Activated gamma-delta T cell treated with anti-CD3 and anti-CD28 coated beads, Interleukin-2, amount 50 U/mL, for 16 hours (primary cell): ENCODE data around the gene AKT1.
"Not testable (repeated sequence)": the region's sequence is repeated elsewhere in the genome, so short reads cannot be mapped to it uniquely, and the experiment has no call there.

Experiments used
- DNase-seq: peaks from one replicate; pipeline ENCODE4 v3.0.0-alpha.2; 2020; ENCODE audit warnings: low read depth

AKT1 gene

DNA sequence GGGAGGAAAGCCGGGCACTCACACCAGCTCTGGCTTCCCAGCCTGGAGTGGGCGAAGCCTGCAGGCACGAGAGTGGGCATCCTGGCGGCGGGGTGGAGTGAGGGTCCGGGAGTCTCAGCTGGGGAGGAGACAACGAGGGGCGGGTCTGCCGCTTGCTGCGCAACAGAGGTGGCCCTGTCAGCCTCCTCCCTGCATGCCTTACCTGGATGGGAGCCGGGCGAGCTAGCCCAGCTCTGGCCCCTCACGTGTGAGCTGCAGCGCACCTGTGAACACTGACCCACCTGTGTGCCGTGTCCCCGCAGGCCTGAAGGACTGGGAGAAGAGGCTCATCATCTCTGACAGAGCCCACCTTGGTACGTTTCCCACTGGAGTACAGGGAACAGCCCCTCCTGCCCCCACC, 56.5 kb downstream of the AKT1 start:
- DNase-seq: no peak

DNA sequence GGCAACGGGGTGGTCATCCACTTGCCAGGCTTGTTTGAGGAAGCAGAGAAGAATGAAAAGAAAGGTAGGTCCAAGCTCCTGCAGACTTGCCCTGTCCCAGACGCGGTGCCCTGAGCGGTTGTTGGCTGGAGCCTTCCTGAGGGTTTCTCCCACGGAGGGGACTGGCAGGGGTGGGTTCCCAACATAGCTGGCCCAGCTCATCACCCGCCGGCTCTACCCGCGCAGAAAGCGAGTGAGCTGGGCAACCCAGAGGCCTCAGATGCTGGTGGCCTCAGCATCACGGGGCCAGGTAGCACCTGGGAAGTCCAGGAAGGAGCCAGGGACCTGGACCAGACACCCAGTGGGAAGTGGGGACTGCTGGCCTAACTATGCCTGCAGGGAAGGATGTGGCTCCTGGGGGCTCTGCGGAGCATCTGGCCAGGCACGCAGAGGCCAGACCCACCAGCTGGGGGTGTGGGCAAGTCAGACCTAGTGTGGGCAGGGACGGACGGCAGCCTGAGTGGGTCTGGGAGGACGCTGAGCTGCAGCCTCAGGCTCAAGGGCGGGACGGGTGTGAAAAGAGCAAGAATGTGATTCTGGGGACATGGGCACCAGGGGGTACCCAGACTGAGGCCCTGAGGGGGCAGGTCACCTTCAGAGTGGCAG, 57.1 kb downstream of the AKT1 start:
- DNase-seq: no peak

DNA sequence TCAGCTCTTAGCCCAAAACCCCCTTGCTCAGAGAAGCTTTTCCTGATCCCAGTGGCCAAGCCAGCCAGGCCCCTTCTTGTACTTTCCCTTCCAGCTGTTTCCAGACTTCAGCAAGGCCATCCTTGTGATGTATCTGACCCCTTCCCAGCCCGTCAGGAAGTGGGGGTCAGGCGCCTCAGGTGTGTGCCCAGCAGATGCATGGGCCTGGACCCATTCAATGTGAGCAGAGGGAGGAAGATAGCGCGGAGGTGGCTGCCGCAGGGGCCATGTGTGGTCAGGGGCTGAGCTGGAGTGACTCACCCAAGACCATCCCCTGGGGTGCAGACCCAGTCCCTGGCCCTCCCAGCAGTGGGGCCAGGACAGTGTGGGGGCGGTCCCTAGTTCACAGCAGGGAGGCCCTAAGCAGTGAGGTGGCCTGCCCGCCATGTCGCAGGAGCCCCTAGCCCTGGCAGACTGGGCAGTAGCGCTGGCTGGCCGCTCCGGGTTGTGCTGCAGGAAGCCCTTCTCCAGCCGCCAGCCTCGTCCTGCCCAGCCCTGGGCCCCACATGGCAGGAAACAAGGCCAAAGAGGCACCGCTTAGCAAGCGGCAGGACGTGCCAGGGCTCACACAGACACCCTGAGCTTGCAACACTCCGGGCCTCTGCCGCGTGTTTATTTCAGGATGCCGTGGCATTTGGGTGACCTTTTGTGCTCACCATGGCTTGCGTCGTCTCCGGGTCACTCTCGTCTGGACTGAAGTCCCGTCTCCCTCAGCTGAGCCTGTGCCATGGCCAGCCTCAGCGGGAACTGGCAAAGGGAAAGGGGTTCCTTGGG, 59.5 kb downstream of the AKT1 start:
- DNase-seq: no peak

DNA sequence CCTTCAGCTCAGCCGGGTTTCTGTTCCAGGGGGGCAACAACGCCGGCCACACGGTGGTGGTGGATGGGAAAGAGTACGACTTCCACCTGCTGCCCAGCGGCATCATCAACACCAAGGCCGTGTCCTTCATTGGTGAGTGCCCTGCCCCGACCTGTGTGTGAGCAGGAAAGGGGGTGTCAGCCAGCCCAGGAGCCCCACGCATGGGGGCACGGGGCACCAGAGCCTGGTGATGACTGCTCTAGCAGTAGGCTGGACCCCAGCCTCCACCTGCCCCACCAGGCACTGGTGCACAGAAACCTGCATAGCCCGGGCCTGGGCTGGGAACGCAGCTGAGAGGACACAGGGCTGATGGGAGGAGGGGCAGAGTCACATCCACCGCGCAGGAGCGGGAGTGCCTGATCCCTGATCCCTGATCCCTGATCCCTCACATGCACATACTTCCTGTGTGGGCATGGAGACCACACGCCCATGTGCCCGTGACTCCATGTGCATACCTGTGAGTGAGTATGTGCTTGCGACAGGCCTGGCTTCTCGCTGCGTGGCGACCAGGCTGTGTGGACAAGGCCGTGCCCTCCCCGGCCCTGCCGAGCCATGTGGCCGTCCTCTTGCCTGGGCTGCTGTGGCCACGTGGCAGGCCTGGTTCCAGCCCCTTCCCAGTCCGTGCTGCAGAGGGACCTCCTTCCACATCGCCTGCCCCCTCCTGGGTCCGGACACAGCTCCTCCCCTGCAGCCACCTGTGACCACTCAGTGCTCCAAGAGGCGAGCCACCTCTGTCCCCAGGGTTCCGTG, 60.4 kb downstream of the AKT1 start:
- DNase-seq: no peak

DNA sequence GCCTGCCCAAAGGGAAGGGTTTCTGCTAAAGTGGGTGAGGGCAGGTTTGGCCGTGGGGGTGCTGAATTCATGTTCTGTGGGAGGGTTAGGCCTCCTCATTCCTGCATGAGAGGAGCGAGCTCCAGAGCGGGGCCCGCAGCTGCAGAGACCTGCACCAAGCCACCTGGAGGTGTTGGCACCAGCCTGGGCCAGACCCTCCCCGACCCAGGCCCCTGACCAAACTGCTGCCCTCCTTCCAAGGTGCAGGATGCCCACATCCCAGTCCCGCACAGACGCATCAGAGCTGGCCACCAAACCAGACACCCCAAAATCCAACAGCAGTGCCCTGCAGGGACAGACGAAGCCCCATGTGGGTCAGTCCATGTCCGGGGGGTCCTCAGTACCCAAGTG, 61.0 kb downstream of the AKT1 start:
- DNase-seq: no peak

DNA sequence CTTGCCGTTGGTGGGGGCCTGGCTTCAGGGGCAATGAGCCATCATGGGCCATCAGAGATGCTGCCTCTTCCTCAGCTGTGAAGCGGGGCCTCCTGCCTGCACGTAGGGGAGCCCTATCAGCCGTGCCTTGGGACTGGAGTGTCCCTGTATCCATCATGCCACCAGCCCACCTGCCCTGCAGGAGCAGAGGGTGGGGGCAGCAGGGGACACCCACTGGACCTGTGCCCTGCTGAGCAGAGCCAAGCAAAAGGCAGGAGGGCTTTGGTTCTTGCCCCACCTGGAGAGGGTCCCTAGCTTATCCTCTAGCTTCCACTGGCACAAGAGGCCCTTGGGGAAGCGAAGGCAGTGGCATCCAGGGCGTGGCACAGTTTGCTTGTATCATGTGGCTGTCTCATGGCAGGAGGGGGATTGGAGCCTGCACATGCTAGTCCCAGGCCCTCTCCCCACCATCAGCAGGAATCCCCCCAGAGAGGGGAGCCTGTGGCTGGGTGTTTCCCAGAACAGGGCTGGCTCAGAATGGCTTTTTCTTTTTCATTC, 61.4 kb downstream of the AKT1 start:
- no peak for DNase-seq

DNA sequence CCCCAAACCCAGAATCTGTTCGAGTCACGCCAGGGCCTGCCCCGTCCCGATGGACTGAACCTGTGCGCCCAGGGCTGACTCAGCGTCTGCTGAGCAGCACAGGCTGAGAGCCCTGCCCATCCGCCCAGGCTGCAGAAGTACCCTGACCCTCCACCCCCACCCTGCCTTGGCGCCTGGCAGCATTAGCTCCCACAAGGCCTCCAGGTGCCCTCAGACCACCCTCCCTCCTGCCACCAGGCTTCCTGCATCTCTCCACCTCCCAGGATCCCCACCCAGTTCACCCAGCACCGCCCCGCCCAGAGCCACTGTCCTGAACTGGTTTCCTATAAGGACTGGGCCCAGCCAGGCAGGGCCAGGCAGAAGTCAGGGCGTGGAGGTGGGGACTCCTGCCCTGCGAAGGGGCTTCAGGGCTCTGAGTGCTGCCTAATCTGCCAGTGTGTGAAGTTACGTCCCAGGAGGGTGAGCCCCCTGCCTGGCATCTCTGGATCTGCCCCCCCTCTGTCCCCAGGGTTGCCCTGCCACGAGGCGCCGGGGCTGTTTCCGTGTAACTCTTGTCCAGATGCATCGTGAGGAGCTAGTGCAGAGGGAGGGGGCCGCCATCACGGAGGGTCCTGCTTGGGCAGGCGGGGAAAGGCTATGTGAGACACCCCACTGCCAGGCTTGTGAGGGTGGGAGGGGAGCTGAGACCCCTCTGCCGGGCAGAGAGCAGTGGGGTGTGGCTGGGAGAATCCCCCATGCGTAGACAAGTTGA, 62.4 kb downstream of the AKT1 start:
- no peak for DNase-seq

DNA sequence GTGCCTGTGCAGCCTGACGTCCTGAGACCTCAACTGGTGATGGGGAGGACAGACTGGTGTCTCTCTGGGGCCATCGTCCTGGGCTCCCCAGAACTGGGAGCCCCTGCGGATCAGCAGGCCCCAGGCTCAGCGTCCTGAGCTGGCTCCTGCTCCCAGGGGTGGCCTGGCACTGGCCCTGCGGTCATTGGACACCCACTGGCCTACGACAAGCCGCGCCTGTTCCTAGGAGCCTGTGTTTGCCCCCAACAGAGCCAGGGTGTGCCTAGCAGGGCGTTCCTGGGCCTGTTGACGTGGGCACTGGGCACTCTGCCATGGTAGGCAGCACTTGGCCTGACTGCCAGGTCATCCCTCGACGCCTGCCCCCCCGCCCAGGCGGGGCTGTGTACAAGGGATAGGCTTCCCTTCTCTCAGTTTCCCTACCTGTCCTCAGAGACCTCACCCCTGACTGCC, 63.2 kb downstream of the AKT1 start:
- DNase-seq: no peak

DNA sequence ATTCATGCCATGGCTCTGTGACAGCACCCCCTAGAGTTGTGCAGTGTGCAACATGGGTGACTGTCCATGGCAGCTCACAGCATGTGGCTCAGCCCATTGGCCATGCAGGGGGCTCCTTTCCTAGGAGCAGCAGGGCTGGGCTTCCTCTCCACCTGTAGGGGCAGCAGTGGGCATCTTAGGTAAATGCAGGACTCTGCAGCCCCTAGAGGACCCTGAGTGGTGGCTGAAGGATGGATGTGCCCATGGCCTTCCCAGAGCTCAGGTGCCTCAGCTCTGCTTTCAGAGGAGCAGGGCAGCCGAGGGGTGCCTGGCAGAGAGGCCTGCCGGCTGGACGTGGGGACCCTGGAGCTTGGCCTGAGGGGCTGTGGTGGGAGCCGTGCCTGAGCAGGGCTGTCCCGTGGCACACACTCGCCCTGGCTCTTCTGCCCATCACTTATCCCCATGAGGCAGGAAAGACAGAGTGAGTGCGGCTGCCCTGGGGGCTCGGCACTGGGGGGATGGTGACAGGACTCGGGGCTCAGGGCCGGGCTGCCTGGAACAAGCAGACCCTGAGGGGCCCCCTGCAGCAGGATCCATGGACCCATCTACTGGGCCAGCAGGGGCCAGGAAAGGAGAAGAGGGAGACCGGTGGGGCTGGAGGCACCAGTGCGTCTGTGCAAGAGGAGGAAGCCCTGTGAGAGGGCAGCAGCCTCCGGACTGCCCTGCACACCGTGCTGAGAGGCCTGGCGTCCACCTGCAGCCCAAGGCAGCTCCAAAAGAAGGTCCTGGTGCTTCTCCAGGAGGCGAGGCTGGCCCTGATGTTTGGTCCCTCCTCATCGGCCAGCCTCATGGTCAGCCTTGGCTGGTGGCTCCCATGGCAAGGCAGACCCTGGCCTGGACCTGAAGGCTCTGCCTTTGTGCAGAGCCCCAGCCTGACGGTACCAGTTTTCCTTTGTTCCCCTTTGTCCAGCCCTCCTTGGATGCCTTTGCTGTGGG, 63.9 kb downstream of the AKT1 start:
- DNase-seq: no peak

DNA sequence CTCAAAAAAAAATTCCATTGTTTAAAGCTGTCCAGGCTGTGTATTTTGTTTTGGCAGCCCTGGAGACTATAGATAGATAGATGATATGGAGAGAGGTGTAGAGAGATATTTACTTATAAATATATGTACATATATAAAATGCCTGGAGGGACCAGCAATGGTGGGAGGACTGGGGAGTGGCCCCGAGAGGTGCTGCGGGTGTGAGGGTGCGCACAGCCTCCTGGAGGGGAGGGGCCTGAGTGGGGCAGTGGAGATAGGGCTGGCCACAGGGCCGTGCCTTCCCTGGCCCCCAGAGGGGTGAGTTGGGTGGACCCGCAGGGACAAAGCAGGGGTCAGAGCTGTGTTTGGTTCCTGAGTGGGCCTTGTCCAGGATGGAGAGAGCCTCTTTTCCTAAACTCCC, 65.1 kb downstream of the AKT1 start:
- DNase-seq: no peak

DNA sequence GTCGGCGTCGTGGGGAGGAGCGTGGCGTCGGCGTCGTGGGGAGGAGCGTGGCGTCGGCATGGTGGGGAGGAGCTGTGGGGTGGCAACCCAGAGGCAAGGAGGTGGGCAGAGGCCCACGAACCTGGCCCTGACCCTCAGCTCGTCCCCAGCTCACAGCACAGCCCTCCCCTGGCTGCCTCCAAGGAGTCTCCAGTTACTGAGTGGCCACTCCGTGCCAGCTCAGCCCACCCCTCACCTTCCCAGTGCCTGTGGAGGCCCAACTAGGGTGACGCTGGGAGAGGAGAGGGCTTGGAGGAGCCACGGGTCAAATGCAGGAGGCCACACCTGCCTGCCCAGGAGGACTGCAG, 65.7 kb downstream of the AKT1 start:
- no peak for DNase-seq

DNA sequence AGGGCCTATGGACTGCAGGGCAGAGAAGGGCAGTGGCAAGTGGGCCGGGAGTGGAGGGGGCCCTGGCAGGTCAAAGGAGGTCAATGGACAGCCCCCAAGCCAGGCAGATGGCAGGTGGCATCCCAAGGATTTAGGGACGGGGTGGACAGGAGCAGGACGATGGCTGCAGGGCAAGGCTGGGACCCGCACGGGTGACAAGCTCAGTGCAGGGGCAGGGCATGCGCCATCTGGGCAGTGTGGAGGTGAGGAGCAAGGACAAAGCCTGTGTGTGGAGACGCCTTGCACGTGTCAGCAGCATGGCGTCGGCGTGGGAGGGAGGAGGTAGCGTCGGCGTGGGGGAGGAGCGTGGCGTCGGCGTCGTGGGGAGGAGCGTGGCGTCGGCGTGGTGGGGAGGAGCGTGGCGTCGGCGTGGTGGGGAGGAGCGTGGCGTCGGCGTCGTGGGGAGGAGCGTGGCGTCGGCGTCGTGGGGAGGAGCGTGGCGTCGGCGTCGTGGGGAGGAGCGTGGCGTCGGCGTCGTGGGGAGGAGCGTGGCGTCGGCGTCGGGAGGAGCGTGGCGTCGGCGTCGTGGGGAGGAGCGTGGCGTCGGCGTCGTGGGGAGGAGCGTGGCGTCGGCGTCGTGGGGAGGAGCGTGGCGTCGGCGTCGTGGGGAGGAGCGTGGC, 66.2 kb downstream of the AKT1 start:
- not testable (repeated sequence) for DNase-seq

DNA sequence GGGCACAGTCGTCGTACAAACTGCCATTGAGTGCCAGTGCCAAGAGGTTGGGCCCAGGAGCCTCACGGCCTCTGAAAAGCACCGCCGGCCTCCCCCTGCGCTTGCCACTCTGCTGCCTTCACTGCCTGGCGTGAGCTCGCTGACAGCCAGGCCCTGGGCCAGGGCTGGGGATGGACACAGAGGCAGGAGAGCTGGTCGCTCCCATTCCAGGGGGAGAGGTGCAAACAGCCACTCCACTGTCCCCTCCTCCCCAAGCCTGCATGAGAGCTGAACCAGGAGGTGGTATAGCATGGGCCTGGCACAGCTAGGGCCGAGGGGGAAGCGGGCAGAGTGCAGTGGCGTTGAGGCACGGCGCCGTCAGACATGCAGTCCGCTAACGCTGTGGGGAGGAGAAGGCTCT, 66.9 kb downstream of the AKT1 start:
- DNase-seq: no peak

DNA sequence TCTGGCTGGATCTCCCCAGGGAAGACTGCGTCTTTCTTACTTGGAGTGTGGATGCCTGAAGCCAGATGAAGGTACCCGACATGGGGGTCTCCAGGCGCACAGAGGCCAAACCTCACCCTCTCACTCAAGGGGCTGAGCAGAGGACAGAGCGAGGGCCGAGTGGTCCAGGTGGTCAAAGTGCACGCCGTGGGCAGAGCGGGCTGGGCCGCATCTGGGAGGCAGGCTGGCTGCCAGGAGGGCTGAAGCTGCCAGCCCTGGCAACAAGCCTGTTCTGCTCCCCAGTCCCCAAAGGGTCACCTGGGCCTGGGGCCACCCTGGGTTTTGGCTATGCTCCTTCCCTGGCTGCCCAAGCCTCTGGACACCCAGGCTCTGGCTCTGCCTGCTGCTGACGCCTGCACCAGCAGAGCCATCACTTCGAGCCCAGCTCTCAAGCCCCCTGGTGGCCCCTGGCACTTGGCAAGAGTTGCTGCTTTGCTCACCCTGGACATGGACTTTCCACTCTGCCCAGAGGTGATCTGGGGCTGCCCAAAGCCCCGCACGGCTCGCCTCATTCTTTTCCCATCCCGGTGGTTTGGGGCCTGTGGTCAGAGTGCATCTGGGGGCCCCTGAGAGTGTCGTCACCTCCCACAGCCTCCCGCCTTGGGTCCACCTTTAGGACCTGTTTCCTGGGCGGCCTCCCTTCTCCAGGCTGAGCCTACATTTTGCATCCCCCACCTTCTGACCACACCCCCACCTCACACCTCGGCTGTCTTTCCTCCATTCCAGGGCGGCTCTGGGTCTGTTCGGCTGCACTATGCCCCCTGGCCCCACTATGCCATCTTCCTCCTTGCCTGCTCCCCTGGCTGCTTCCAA, 68.7 kb downstream of the AKT1 start:
- DNase-seq: no peak

DNA sequence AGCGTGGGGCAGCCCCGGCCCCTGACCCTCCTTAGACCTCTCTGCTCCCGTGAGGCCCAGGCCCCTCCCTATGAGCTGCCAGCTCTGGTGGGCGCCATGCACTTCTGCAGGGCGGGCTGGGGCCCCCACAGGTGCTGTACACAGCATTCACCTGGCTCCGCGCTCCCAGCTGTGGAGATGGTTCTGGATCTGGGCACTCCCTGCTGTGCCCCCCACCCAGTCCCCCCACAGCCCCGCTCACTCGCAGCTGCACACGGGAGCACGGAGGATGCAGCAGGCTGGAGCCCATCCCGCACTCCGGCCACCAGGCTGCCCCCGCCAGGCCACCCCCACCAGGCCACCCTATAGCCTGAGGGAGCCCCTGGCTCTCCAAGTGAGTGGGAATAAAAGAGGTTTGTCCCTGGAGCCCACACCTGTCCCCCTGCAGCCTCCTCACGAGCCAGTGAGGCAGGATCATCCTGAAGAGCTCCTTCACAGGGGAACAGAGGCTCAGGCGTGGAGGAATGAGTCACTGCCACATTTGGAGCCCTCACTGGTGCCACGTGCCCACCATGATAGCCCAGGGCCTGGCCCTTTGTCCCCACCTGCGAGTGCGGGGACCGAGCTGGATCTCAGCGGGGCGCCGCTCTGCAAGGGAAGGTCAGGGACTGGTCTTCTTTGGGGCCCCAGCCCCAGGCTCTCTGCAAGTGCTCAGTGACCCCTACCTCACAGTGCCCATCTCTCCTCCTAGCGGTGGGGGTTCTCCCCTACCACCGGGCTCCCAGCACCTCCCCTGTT, 69.6 kb downstream of the AKT1 start:
- no peak for DNase-seq

DNA sequence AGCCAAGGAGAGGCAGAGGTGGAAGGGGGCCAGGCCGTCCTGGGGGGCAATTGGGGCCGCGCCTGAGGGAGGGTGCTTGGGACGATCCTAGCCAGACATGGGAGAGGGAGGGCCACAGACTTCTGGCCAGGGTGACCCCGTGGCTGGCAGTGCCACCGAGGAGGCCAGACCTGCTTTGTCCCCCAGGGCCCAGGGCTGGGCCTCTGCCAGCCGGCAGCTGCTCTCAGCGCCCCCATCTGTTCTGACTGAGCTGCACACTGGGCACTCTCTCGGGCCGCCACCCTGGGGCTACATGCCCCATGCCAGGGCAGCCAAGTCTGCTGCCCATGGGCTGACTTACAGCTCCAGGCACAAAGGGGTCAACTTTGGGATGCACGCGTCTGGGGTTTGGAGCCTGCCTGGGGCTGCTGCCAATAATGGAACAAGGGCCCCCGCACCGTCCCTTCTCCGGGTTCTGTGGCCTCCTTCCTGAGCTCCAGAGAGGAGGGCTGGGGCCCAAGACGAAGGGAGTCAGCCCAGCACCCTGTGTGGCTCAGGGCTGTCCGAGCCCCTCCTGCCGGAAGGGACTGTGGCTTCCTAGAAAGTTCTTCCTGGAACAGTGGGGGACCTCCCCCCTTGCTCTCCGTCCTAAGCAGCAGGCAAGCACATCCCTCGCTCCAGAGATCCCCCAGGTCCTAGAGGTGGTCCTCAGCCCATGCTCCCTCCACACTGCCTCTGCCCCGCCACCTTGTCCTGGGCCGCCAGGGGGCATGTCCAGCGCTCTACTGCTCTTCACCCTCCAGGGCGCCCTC, 70.4 kb downstream of the AKT1 start:
- DNase-seq: no peak

DNA sequence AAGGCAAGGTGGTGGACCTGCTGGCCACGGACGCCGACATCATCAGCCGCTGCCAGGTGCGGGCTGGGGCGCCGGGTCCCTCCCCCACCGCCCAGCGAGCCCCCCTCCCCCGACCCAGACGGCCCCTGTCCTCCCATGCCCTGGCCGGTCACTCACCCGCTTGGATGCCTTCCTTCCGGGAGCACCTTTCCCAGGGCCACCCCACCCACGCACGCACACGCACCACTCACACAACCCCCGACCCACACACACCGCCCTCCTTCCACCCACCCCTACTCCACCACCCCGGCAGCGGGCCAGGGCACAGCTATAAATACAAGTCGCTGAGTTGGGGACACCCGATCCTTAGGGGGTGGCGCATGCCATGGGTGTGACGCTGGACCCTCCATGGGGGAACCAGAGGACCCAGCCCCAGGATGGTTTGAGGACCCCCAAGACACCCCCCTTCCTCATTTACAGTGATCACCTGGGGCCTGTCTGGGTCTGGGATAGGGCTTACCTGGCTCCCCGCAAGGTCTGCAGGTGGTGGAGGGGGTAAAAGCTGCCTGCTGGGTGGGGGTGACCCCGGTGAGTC, 71.1 kb downstream of the AKT1 start:
- DNase-seq: no peak
